Lower leg skin (tissue), 3 donors: ENCODE results near the gene PNP.

Experiments
- CTCF ChIP-seq, 3 donors: fragments of 450-650 bp; IDR thresholded peaks; one replicate each; pipeline ENCODE4 v1.5.1; 2016; ENCODE audit warnings: antibody characterized with exemption in 3 of 3, mild to moderate bottlenecking in 3 of 3, moderate library complexity in 2 of 3
- POLR2A ChIP-seq, 2 donors: fragments of 450-650 bp; IDR thresholded peaks; one replicate each; pipeline ENCODE4 v1.6.1; 2016 to 2017; ENCODE audit warnings: antibody characterized with exemption in 2 of 2, mild to moderate bottlenecking in 1 of 2, moderate library complexity in 1 of 2

- TF ChIP-seq CTCF (IDR thresholded peaks at IDR 0.05), result no peak
- TF ChIP-seq POLR2A (IDR thresholded peaks at IDR 0.05), result no peak
Measured at GRCh38 chr14:20460458-20461224, 8.6 kb upstream of the PNP start.
